Stimulated activated CD4-positive, alpha-beta T cell treated with anti-CD3 and anti-CD28 coated beads, Interleukin-1b, Interleukin-23, amount 100 ng/mL, for 48 hours (primary cell): ENCODE measurements around the gene UBE2D2.
A peak's percentile ranks its signal among the peaks of the same experiment; 100 is the strongest.

Experiments used
- DNase-seq: peaks from one replicate; pipeline ENCODE4 v3.0.0-alpha.2; 2020

The UBE2D2 gene

DNA sequence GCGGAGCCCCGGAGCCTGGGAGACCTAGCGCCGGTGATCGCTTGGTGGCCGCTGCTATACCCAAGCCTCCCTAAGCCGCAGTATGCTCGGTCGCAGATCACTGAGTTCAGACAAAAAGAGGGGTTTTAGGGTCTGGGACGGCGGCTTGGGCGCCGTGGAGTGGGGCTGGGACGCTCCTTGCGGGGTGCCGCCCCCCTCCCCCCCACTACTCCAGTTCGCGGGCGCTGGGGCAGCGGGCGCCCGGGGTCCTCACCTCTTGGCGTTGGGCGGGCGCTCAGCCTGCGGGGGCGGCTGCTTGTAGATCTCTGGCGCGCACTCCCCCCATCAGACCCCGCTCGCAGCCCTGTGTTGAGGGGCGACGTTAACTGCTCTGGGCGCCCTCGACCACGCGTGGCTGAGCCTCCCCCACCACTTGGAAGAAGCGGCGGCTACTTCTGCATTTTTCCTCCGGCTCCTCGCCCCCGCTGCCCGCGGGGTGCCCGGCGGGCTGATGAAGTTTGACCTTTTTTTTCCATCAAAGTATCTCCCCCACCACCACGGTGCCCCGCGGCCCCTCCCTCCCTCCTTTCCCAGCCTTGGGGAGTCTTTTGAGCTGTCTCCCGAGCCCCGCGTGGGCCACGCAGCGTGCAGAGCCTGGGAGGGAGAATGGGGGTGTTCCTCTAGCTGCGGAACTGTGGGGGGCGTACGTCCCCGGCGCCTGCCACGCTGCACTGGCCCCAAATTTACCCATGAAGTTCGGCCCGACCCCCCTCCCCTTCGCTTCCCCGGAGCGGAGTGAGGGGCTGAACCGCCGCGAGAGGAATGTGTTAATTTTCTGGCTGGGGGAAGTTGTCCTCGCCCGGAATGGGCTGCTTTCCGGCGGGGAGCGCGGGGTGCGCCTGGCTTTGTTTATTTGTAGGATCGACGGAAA lies 88.2 kb downstream of the UBE2D2 start:
- DNase-seq: no peak

DNA sequence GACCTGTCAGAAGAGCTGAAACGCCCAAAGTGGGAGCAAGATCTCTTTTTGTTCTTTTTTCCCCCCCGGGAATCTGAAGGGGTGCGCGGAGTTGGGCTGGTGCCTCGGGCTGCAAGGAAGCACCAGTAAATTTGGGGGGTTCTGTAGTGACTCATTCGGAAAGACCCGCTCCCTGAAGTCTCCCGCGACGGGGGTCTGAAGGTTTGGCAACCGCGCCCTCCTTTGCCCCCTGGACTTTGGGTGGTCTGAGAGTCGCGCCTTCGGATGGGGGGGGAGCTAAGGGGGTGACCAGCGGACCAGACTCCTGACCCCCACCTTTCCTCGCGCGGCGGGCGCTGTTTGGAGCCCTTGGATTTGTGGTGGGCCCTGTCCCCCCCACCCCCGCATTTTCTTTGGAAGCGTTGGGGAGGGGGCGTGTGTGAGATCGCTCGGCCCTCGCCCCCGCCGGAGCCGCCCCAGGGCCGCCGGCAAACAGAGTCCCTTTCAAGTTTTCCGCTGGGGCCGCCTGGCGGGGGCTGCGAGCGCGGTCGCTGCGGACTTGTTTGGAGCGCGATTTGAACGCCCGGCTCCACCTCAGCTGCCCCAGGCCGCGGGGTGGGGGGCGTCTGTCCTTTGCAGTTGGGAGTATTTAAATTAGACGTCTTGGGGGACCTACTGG lies 89.0 kb downstream of the UBE2D2 start:
- DNase-seq: no peak

DNA sequence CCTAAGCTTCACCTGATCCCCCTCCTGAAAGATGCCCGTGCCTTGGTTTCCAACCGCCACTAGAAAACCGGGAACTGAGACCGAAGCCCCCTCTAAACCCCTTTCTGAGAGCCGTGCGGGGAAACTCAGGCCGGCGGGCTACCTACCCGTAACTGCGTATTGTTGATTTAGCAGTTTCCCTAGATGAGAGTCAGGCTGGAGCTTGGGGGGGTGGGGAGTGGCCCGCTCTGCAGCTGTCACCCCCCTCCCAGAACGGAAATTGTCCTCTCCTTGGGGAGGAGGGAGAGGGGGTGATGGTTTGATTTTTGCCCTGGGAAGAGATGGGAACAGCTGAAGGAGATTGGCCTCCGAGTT lies 89.5 kb downstream of the UBE2D2 start:
- no peak for DNase-seq

DNA sequence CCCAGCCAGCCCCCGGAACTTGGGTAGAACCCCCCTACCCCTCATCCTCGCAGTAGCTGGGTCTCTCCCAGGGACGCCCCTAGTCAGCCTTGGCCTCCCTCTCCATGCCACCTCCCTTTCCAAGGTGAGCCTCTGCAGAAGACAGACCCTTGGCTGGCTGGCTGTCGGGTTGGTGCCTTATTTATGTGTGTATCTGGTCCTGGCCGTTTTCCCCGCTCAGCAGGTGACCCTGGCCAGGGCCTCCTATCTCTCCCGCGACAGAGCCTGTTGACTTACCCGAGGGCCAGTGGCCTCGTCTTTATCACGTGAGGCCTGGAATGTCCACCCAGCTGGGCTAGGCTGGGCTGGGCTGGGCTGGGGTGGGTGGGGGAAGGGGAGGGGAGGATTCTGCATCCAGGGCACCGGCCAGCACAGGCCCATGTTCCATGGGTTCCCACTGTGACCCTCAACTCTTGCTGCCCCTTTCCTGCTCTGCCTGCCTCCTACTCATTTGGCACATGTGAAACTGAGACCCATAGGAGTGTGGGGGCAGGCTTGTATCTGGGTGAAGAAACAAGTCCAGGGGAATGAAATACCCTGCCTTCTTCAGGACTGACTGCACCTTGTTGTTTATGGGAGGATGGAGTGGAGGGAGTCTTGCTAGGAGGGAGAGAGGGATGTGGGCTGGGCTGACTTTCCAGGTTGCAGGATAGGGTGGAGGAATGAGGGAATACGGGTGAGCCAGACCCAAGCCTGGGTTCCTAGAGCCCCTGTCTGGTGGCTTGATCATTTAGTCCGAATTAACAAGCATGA lies 90.1 kb downstream of the UBE2D2 start:
- DNase-seq: no peak

DNA sequence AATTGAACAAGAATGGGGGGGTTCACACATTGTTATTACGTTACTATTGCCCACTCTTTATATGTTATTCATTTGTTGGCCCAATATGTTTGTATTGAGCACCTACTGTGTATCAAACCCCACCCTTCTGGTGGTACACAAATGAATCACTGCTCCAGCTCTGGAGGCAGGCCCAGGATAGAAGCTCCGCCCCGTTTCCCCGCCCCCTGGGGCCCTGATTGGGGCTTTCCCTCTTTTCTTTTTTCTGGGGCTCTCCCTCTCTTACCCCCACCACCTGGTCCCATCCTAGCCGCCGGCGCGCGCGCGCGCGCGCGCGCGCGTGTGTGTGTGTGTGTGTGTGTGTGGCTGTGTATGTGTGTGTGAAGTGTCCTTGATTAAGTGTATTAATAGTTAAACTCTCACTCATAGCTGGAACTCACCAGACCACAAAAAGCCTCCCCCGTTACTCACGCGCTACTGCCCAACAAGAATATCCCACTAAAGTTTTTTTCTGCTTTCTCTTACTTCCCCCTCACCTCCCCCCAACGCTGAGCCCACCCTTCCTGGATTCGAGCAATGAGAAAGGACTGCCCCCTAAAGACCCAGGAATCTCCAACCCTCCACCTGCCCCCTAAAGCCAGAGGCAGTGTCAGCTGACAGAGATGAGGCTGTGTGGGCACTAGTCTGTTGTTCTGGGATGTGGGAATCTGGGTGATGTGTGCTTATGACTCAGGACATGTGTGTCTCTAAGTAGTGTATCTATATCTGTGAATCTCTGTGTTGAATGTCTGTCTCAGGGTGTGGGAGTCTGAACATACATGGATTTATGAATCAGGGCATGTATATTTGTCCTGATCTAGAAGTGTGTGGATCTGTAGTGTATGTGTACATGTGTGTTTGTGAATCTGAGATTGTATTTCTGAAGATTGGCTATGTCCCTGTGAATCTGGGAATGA lies 91.0 kb downstream of the UBE2D2 start:
- peak; percentile 55 for DNase-seq

DNA sequence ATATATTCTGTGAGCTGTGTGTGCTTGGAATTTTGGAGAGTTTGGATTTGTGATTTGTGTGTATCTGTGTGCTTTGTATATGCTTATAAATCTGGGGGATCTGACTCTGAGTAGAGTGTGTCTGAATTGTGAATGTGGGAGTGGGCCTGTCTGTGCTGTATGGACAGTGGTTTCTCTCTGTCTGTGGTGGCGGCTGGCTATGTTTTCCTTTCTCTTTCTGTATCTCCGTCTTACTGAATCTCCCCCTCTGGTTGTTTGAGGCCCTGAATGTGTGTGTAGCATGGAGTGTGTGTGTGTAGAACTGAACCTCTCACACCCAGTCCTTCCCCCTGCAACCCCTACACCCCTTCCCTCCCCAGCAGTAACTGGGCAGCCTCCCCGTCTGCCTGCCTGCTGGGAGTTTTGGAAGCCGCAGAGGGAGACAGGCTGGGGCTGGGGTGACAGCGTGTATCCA lies 91.7 kb downstream of the UBE2D2 start:
- DNase-seq: no peak

DNA sequence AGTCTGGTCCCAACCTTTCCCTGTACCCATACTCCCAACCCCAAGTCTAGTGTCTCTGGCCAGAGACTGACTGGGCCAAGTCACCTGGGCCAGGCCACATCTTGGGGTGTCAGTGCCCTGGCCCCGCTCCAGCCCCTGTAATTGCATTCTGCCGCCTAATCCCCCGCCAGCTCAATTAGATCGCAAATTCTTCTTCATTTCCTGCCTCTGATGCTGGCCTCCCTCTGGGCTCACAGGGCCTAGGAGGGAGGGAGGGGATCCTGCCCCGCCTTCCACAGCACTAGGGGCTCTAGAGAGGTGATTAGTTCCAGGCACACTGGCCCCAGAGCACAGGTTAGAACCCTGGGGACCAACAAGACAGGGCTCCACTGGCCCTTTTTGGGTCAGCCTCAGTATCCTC lies 92.5 kb downstream of the UBE2D2 start:
- DNase-seq: no peak

DNA sequence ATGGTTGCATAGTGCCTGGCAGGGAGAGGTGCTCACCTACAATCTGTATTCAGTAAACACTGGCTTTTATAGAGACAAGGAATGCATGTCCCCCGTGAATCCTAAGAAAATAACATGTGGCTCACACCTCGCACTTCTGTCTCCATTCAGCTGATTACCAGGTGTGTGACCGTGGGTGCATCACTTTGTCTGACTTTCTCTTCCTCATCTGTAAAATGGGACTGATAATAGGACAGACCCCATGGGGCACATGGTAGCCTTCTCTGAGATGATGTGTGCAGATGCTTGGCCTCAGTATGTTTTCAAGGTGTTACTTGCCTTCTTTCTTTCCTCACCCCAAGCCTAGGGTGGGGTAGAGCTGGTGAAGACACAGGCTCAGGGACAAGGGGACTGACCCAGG lies 93.3 kb downstream of the UBE2D2 start:
- no peak for DNase-seq

DNA sequence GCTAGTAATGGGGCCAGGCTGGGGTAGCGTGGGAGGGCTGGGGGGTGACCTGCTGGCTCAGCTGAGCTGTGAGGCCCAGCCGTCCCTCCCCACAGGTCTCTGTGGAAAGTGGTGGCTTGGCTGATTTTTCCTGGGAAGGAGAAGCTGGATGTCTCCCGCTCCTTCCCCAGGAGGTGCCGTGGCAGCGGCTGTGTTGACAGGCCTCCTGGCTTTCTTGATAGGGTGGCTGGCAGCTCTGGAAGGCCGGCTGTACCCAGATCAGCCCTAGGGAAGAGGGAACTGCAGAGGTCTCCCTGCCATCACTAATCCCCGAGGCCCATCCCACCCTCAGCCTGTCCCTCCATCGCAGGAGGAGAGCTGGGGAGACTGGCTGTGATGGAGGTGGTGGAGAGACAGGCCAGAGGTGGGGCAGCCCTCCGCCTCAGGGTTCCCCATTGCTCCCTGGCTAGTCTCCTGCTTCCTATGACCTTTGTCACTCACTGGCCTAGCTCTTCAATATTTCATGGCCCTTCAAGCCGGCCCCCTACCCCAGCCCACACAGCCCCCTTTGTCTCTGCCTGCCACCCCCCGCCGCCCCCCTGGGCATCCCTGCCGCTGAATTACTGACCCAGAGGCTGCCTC lies 93.8 kb downstream of the UBE2D2 start:
- DNase-seq: no peak

DNA sequence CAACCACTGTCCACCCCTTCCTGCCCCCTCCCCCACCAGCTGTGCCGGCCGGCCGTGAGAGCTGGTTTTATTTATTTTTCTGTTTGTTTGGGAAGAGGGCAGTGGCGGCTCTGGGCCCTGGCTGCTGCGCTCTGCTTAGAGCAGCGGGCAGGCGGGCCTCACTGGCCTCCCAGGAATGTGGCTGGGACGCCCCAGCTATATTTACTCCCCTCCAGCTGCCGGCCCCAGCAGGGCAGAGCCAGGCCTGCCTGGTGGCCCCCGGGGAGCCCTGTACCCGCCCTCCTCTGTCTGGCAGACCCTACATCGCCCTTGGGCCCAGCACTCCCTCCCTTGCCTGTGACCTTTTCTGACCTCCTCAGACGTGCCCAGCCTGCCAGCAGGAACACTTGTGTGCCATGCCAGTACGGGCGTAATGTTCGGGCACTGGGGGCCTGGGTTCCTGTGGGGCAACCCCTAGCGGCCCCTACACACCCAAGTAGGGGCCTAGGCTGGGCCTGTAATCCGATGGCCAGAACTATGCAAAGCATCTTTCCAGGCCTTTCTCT lies 94.7 kb downstream of the UBE2D2 start:
- DNase-seq: no peak

DNA sequence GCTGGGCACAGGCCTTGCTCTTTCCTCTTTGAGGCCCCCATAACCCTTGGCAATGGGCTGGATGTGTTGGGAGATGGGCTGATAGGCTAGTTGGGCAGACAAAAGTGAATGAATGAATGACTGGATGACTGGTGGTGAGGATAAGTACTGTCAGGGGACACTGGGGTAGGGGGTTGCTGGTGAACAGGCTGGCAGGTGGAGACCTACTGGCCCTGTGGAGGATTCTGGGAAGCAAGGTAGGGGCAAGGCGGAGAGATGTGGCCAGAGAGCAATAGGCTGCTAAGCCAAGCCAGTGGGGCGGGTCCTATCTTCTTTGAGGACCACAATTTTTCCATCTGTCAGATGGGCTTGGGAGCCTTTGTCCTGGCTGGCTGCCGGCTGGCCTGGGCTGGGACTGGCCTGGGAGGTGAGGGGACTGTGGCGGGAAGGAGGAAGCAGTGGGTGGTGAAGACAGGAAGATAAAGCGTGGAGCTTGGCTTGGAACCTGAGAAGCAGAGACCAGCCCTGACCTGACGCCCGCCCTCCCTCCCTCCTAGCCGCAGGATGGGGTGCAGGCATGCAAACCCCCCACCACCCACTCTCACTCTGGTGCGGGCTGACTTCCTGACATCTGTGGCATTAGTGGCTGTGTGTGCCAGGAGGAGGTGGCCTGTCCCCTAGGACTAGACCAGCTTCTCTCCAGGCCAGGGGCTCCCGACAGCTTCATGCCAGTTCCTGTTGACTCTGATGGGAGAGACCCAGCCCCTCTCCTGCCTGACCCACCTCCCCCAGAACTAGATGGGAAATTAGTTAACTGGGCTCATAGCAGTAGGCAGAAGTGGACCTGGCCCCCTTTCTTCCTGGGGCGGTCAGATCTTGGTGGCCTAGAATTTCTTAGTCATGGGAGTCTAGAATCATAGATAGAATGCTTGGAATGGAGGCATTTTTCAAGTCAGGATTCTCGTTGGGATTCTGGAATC lies 96.5 kb downstream of the UBE2D2 start:
- DNase-seq: no peak

DNA sequence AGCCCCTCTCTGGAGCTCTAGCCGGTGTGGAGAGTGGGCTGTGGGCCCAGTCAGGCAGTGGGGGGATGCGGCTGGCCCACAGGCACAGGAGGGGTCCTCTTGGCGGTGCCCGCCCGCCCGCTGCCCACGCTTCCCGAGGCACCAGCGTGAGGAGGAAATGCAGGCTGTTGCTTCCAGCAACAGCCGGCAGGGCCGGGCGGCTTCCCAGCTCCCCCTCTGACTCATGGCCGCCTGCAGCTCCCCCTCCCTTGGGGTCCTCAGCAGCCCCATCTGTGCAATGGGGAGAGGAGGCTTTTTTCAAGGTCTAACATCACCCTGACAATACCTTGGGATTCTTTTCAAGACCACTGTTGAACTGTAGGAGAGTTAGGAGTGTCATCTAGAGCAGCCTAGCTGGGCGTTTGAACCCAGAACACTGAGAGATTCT lies 97.4 kb downstream of the UBE2D2 start:
- DNase-seq: no peak

DNA sequence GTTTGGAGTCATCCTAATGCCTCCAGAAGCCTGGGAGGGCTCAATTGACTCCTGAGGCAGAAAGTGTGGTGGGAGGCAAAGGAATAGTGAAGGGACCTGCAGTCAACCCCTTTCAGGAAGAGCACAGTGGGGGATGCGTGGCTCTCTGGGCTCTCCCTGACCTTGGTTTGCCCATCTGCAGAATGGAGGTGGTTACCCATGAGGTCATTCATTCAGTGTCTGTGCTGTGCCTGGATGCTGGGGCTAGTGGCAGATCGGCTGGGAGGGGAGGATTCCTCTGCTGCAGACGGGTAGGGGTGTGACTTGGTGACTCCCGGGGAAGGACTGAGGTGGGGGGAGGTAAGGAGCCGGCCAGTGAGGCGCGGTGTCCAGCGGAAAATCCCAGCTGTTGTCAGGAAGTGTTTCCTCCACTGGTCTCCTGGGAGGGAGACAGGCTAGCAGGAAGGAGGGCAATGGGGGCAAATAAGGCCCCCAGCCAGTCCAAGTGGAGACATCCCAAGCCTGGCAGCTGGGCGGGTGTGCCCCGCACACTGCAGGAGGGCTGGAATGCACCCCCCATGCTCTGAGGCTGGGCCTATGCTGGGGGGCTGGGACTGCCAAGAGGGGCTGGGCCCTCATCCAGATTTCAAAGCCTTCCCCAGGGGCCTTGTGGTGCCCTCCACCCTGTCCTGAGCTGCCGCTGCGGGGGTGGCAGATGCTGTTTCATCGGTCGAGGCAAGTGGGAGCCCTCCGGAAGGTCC lies 98.0 kb downstream of the UBE2D2 start:
- DNase-seq: no peak

DNA sequence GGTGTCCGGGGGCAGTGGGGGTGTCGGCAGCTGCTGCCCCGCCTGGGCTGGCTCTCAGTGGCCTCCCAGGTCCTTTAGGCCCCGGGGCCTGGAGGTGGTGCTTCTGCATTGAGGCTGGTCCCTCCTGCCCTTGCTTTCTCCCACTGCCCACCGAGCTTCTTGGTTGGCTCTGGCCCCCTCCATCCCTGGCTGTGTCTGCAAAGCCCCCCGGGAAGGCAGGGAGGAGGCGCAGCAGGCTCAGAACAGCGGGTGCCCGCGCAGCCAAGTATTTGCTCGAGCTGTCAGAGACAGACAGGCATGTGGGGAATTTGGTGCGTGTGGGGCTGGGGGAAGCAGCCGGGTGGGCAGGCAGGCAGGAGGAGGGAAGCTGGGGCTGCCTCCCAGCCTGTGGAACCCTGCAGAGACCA lies 98.6 kb downstream of the UBE2D2 start:
- DNase-seq: no peak

DNA sequence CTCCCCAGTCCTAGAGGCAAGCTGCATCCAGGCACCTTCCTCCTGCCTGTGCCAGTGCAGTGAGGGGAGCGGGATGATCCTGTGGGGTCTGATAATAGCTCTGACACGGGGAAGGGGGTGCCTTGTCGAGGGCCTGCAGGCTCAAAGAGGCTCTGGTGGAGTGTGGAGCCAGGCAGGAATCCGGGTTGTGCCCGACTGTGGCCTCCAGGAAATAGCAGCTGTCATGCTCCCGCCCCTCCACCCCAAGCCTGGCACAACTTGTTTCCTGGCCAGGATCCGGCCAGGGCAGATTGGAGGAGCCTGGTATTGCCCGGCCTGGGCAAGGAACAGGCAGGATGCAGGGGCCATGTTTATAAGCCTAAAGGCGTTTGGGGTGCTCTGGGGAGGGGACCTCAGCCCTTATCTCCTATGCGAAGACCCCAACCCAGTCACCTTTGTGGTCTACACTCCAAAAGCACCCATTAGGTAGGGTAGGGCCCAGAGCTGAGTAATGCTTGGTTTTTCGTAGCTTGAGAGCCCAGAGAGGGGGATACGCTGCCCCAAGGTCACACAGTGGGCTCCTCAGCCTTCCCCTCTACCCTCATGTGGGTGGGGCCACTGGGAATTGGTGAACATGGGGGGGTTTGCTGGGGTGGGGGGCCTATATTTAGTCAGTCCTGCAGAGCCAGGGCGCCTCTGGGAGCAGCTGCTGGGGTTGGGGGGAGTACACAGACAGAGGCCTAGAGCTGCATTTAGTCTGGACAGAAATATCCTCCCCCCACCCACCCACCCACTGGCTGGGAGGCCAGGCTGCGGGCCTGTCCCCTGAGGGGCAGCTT lies 99.2 kb downstream of the UBE2D2 start:
- no peak for DNase-seq

DNA sequence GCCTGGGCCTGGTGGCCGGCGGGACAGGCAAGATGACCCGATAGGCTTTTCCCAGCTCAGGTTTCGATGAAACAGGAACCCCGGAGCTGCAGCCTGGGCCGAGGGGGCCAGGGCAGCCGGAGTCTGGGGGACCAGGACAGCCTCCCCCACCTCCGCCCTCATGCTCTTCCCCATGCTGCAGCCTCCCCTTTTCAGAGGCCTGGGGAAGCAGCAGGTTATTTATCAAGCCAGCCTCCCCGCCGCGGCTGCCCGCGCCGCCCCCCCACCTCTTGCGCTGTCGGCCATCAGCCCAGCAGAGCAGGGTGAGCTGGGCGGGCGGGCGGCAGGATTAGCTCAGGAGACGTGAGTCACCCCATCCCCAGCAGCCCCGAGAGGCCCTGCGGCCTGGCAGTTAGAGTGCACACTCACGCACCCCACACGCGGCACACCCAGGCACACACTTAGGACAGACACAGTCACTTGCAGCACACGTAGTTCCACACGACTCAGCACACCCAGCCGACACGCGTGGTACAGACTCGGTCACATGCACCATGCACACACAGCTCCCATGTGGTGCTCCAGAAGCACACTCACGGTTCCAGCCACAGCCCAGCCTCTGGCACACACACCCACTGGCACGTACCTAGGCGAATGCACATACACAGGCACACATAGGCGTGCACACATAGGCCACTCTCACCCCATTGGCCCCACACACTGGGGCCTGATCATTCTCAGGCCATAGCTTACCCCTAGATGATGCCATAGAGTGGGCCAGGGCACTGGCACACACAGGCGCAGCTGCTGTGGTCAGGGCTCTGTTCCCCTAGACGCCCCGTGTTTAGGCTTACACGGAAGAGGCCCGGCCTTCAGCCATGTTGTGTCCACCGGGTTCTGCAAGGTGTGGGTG lies 100.0 kb downstream of the UBE2D2 start:
- no peak for DNase-seq

DNA sequence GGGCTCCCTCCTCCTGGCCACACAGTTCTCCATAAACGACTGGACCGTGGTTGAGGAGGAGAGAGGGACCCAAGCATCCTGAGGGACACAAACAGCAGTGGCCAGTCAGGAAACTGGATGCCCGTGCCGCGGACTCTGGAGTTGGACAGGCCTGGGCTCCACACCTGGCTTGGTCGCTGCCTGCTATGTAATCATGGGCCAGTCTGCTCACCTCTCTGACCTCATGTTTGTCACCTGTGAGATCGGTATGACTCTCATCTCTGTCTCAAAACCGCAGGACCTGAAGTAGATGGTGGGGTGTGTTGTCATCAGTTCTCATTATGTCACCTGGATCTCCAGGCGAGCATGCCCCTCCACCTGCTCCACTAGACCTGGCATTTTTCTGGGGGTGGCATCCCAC lies 101.5 kb downstream of the UBE2D2 start:
- DNase-seq: no peak
